OCI-LY3 (cell line): ENCODE measurements around the gene PCYT2.

Experiments used
- H2AFZ ChIP-seq: fragments of 200-600, 300-600 bp; shearing (Covaris generic); 2 replicates; pipeline ENCODE4 v1.6.0; 2014; ENCODE audit warnings: antibody characterized with exemption, low read depth, low read length
- H3K27ac ChIP-seq: fragments of 200-600, 300-600 bp; sonication (generic); 2 replicates; pipeline ENCODE4 v1.5.1; 2014; ENCODE audit warnings: mild to moderate bottlenecking, low read length, moderate library complexity, mixed read lengths
- H3K27me3 ChIP-seq: fragments of 200-600, 300-600 bp; sonication (generic); 2 replicates; pipeline ENCODE4 v1.6.1; 2014; ENCODE audit warnings: low read depth, low read length, mixed read lengths
- H3K36me3 ChIP-seq: fragments of 200-600, 300-600 bp; sonication (generic); replicated peaks from 2 replicates; pipeline ENCODE3; 2014; ENCODE audit warnings: low read depth, low read length, mixed read lengths
- H3K4me1 ChIP-seq: fragments of 300-600, 200-600 bp; sonication (generic); 2 replicates; pipeline ENCODE4 v1.6.1; 2014; ENCODE audit warnings: low read length, mixed read lengths
- H3K4me2 ChIP-seq: fragments of 200-600, 300-600 bp; sonication (generic); 2 replicates; pipeline ENCODE4 v1.6.1; 2014; ENCODE audit warnings: low read length, mixed read lengths
- H3K4me3 ChIP-seq: fragments of 300-600, 200-600 bp; sonication (generic); 2 replicates; pipeline ENCODE4 v1.5.1; 2014; ENCODE audit warnings: antibody characterized with exemption, mild to moderate bottlenecking, low read length, moderate library complexity
- H3K79me2 ChIP-seq: fragments of 300-600, 200-600 bp; shearing (Covaris generic); 2 replicates; pipeline ENCODE4 v1.6.1; 2014; ENCODE audit warnings: mild to moderate bottlenecking, low read length, mixed read lengths
- H3K9ac ChIP-seq: fragments of 300-600, 200-600 bp; shearing (Covaris generic); 2 replicates; pipeline ENCODE4 v1.6.0; 2014; ENCODE audit warnings: mild to moderate bottlenecking, low read length, moderate library complexity
- H3K9me3 ChIP-seq: fragments of 200-600, 300-600 bp; shearing (Covaris generic); 2 replicates; pipeline ENCODE4 v1.6.1; 2014; ENCODE audit warnings: low read length, mixed read lengths; ENCODE audit not compliant: insufficient read depth
- H4K20me1 ChIP-seq: fragments of 200-600, 300-600 bp; sonication (generic); 2 replicates; pipeline ENCODE4 v1.6.1; 2016; ENCODE audit warnings: low read length, mixed read lengths; ENCODE audit not compliant: insufficient read depth
- CTCF ChIP-seq: fragments of 200-600, 300-600 bp; sonication (generic); IDR thresholded peaks from 2 replicates; pipeline ENCODE4 v1.5.1; 2014; ENCODE audit warnings: antibody characterized with exemption, low read length, low read depth
- EZH2phosphoT487 ChIP-seq: fragments of 200-600 bp; shearing (Covaris generic); IDR thresholded peaks from 2 replicates; pipeline ENCODE4 v1.6.1; 2018; ENCODE audit warnings: antibody characterized with exemption, mixed run types, low read depth

PCYT2 gene

DNA sequence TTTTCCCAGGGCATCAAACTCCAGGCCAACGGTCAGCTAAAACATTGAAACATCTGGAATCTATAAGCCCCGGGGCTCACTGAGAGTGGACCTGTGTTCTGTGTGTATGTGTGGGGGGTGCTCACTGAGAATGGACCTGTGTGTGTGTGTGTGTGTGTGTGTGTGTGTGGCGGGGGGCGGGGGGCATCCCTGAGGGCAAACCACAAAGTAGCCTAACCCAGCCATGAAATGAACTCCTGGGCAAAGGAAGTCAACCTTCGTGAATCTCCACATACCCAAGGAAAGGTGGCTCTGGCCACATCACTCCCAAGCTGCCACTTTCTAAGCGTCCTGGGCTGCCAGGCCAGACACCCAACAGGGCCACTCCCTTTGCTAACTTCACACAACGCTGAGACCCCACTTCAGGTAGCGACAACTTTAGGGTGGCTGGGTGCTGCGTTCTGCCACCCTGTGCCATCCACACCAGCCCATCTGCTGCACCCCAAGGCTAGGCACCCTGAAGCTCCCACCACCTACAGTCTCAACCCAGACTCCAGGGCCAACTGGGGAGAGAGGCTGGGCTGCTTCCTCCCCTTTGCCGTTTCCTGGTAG lies 14.8 kb upstream of the PCYT2 start:
- no peaks in the 10 kb centered on the region for H3K36me3 ChIP-seq
- peaks cover 68% of the 10 kb centered on the region for H3K79me2 ChIP-seq
- H3K9ac ChIP-seq, result peak overlapping the region; percentile 86
- H3K9me3 ChIP-seq, result no peaks in the 10 kb centered on the region
- H3K4me3 ChIP-seq, result peak overlapping the region; percentile 95
- peak overlapping the region; percentile 69 for H3K27ac ChIP-seq
- H3K4me2 ChIP-seq, result peak overlapping the region; percentile 74
- TF ChIP-seq CTCF (no peak), EZH2phosphoT487 (no peak)
- H3K27me3 ChIP-seq, result no peaks in the 10 kb centered on the region
- peaks cover 13% of the 10 kb centered on the region; the same call in 1 of the 2 replicates for H3K4me1 ChIP-seq
- H4K20me1 ChIP-seq, result peaks cover 24% of the 10 kb centered on the region
- H2AFZ ChIP-seq, result no peak overlapping the region

DNA sequence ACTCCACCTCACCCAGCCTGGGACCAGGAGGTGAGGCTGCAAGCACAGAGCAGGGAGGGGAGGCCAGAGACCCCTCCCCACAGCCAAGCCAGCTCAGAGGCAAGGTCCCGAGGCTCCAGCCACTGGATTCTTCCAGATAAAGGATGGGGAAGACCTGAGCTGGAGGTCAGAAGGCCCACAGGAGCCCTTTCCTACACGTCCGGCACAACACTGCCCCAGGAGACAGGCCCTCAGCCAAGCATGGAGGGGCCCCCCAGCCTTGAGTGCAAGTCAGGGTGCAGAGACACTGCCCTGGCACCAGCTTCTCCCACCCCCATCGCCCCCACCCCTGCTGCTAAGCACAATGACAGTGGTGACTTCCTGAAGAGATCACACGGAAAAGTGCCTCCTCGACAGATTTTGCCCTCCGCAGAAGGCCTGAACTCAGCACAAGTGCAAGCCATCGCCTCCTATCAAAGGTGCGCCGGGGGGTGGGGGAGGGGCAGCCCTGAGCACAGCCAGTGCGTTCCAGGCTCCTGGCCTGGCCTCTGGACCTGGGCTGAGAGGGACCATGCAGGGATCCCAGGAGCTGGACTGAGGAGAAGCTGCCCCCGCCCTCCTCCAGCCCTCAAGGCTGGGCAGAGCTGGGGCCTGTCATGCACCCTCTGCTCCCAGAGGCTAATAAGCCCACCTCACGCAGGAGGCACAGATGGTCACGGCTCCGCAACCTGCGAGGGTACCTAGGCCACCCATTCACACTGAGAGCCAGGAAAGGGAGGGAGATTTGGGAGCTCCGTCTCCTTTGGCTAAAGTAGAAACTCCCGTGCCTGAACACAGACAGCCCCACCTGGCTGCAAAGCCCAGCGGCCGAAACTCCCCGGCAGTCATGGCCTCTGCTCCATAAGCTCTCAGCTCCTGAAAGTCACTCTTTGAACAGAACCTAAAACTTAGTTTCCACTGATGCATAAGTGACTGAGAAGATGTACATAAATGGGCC lies 13.6 kb upstream of the PCYT2 start:
- H3K27me3 ChIP-seq, result no peaks in the 10 kb centered on the region
- peaks cover 24% of the 10 kb centered on the region for H4K20me1 ChIP-seq
- no peak overlapping the region for H3K4me3 ChIP-seq
- H3K36me3 ChIP-seq, result peaks cover 3% of the 10 kb centered on the region
- H3K4me2 ChIP-seq, result no peak overlapping the region
- no peak overlapping the region for H3K27ac ChIP-seq
- peaks cover 76% of the 10 kb centered on the region for H3K79me2 ChIP-seq
- H3K9ac ChIP-seq, result no peak overlapping the region
- no peak overlapping the region for H2AFZ ChIP-seq
- no peaks in the 10 kb centered on the region for H3K9me3 ChIP-seq
- no peak for TF ChIP-seq CTCF
- no peak for TF ChIP-seq EZH2phosphoT487
- H3K4me1 ChIP-seq, result peaks cover 13% of the 10 kb centered on the region; the same call in 1 of the 2 replicates

DNA sequence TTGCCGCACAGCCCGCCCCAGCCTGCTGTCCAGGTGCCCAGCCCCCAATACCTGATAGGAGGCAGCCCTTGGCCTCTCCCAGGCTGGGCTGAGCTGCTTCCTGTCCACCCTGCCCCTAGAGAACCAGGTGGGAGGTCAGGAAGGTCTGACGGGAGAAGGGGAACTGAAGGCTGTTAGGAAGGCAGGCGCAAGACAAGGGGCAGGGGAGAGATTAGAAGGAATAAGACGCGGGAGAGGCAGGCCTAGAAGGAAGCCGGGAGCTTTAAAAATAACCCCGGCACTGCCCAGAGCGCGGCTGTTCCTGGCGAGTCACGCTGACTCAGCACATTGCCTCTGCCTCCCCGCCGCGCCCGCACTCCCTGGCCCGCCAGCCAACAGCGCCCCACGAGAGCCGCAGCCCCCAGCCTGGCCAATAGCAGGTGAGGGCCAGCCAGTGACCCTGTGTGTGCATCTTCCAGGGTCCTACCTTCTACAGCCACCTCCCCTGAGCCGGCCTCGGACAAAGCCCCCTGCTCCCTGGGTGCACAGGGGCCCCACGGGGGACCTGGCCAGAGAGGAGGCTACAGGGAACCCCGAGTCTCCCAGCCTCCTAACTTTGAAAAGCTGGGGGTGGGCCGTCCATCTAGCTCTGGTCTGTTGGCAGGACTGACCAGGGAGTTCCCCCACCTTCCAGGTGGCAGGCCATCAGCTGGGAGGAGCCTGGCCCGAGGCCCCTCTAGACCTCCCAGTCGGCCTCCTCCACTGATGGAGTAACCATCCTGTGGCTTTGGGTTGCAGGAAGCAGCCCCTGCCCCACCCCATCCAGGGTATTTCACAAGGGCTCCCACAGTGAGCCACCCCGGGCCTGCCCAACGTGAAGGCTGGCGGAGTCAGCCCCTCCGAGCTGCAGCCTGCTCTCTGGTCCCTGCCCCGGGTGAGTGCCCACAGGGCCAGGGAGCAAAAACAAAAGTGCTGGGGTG lies 12.4 kb upstream of the PCYT2 start:
- Histone ChIP-seq H4K20me1 (peaks cover 24% of the 10 kb centered on the region), H3K27ac (no peak overlapping the region), H3K79me2 (peaks cover 69% of the 10 kb centered on the region), H3K4me2 (no peak overlapping the region), H3K4me3 (no peak overlapping the region), H3K27me3 (no peaks in the 10 kb centered on the region), H2AFZ (no peak overlapping the region), H3K9me3 (no peaks in the 10 kb centered on the region), H3K4me1 (peaks cover 7% of the 10 kb centered on the region; the same call in 1 of the 2 replicates), H3K36me3 (peaks cover 3% of the 10 kb centered on the region), H3K9ac (no peak overlapping the region)
- TF ChIP-seq CTCF, result no peak
